HG03280 (cell line): ENCODE results near the gene SLC24A4.

ENCODE experiments used
- ATAC-seq: cut with Tn5 transposase; IDR thresholded peaks from one replicate; pipeline ENCODE4 v1.9.1; 2021; ENCODE audit warnings: mild to moderate bottlenecking, moderate library complexity; ENCODE audit not compliant: unreplicated experiment

SLC24A4 gene

GRCh38 chr14:92494512-92494911 is 171.5 kb downstream of the SLC24A4 start:
- ATAC-seq: no peak

- ATAC-seq: no peak
Measured at GRCh38 chr14:92495027-92495426, 172.1 kb downstream of the SLC24A4 start.

GRCh38 chr14:92496191-92496857 is 173.4 kb downstream of the SLC24A4 start:
- ATAC-seq: no peak

GRCh38 chr14:92497391-92497790 is 174.4 kb downstream of the SLC24A4 start:
- no peak for ATAC-seq

DNA sequence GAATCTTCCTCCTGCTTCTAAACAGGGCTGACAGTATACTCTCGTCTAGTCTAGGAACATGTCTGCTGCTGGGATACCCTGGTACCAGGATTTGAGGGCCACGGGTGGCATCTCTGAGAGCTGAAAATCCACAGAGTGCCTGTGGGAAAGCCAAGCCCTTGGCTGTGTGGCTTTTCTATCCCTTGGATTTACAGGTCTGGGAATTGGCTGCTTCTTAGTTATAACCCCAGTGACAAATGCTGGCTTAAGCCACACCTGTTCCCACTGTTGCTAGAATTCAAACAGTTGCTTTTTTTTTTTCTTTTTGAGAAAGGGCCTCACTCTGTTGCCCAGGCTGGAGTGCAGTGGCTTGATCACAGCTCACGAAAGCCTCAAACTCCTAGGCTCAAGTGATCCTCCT is 176.3 kb downstream of the SLC24A4 start:
- no peak for ATAC-seq

GRCh38 chr14:92500491-92500941 is 177.6 kb downstream of the SLC24A4 start:
- no peak for ATAC-seq

DNA sequence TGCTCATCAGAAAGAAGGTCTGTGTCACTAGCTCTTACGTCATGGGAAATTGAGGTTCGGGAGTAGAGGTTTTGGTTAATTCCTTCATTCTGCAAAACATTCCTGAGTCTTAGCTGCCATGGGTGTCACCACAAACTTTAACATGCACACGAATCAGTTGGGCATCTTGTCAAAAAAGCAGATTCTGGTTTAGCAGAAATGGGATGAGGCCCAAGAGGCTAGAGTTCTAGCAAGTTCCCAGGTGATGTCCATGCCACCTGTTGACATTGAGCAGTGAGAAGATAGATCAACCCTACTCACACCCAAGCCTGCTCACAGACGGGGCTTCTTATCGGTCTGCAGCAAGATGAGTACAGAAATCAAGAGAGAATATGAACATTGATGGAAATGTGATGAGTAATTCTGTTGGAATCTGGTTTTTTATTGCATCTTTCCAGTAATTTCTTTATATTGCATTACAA is 179.0 kb downstream of the SLC24A4 start:
- ATAC-seq: no peak

DNA sequence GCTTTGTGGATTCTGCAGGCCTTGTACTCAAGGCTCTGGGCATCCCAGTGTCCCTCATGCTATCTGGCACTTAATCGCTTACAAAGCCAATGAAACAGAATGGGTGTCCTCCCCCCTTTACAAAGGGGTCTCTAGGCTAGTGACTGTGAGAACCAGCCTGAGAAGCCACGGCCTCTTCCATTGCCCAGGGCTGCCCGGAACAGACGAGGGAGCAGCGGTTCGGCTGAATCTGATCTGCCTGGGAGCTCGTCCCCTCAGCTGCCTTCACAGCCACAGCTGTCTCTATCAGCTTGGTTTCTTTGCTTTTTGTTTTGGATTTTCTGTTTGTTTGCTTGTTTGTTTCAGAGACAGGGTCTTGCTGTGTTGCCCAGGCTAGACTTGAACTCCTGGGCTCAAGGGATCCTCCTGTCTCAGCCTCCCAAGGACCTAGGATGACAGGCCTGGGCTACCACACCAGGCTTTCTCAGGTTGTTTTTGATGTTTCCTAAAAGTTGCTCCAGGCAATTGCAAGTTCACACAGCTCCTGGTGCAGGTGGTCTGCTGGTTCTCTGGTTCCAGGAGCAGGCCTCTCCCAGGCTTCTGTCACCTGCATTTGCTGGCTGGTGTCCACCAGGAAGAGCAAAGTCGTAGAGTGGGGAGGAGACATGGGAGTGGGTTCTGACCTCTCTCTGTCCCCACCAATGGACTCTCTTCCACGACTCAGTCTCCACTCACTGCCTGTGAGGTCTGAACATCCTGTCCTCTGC is 179.7 kb downstream of the SLC24A4 start:
- ATAC-seq: no peak

- ATAC-seq: no peak
Measured at GRCh38 chr14:92503756-92504491, 181.0 kb downstream of the SLC24A4 start.

DNA sequence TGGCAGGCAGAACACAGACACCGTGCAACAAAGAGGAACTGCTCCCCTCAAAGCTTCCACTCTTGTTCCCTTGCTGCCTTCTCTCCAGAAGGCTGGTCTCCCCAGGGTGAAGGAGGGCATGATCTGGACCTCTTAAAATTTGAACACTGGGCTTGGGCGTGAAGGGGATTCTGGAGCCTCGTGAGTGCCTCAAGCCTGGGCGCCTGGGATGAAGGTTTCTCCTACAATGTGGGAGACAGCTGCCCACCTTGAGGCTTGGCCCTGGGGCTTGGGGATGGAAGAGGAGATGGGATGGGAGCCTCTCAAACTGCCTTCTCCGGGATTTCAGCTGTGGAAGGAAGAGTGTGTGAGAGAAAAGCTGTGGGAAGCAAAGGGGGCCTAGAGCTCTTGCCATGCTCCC is 182.9 kb downstream of the SLC24A4 start:
- no peak for ATAC-seq

DNA sequence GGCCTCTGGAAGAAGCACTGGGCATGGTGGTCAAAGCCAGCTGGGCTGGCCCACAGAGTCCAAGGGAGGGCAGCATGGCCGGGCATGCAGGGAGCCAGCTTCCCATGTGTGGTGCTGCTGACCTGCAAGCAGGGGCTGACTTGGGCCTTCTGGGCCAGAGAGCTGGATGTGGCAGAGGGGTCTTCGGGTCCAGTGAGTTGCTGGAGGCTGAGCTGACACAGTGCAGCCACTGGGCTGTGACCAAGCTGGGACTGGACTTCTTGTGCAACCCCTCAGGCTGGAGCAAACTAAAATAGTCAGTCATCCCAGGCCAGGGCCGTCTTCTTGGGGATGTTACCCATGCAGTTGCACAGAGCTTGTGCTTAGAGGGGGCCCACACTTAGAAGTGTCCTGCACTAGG is 183.3 kb downstream of the SLC24A4 start:
- no peak for ATAC-seq

DNA sequence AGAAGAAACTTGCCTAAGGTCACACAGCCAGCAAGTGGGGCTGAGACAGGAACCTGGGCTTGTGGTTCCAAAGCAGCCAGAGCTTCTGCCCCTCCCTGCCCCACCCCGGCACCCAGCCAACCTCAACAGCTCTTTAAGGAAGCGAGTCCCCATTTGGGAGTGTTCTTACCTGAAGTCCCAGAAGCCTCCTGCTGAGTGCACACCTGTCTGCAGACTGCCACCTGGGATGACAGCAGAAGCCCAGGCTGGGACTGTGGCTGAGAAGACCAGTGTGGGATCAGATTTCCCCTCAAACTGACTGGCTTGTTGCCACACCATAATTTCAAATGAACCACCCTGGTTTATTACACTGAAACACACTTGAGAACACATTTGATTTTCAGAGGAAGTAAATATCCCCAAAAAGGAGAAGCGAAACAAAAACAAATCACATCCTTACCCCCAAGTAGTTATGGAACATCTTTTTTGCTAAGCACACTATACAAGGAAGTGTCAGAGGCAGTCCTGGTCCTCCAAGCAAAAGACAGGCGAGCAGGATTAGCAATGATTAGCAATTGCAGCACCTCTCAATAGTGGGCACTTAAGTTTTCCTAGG is 184.3 kb downstream of the SLC24A4 start:
- no peak for ATAC-seq

- ATAC-seq: no peak
Measured at GRCh38 chr14:92510972-92511371, 188.0 kb downstream of the SLC24A4 start.

DNA sequence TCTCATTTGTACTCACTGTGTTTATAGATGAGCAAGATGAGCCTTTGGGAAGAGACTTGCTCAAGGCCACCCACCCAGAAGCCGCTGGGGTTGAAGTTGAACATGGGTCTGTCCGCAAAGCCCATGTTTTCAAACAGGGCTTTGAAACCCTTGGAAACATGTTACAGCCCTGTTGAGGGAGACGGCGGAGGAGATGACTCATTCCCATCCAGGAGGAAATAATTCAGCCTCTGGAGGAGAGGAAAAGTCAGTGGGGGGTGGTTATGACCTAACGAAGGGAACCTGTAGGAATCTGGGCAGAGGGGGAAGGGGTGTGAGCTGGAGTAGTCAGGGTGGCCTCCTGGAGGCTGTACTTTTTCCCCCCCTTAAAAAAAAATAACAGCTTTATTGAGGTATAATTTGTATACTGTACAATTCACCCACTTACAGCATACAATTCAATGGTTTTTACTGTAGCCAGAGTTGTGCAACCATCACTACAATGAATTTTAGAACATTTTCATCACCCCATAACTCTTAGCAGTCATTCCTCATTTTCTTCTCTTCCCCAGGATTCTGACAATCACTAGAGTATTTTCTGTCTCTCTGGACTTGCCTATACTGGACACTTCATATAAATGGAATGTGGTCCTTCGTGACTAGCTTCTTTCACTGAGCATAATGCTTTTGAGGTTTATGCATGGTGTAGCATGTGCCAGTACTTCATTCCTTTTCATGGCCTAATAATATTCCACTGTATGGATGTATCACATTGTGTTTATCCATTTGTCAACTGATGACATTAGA is 188.7 kb downstream of the SLC24A4 start:
- no peak for ATAC-seq

DNA sequence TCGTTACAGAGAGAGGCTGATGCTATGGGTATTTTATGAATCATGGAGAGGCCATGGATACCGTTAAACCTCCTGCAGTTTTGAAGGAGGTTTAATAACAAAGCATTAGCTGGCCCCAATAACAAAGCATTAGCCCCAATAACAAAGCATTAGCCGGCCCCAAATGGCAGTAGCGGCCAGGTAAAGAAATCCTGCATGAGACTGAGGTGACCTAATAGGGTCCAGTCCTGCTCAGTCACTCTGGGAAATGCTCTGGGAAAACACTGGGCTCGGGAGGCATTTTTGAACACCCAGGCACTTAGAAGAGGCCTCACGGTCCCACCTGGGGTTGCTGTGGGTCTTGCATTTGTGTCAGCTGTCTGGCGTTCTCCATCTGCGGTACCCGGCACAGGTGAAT is 189.8 kb downstream of the SLC24A4 start:
- no peak for ATAC-seq

DNA sequence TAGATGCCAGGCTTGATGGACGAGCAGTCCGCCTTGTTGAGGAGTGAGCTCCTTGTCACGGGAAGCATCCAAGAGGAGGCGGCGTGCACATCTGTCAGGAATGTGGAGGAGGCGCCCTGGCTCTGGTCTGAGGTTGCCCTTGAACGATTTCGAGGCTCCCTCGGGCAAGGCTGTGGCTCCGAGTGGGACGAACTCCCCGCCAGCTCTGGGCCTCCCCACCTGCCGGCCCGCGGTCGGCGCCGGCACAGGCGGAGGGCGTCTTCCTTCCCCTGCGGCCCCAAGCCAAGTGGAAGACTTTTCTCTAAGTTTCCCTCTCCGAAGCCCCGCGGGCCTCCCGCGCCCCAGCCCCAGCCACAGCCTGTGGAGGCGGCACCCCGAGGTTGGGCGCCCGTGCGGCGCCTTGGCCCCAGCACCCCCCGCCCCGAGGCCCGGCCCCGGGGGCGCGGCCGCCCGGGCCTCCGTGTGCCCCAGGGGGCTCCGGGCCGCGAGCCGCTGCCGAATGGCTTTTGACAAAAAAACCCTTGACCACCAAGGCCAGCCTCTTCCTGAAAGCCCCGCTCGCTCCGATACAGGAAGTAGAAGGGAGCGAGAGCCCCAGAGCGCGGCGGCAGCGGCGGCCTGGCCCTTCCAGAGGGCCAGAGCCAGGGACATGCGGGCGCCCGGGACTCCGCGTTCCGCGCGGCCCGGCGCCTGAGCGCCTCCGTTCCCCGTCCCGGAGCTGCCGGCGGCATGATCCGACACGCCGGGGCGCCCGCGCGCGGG is 190.4 kb downstream of the SLC24A4 start, which contains the start of gene RIN3:
Gene RIN3, plus strand, starts transcription at position 578 of the 762 bp plus-strand sequence. Its CDS starts 152 bp downstream, at position 730.
- ATAC-seq: peak; percentile 65

DNA sequence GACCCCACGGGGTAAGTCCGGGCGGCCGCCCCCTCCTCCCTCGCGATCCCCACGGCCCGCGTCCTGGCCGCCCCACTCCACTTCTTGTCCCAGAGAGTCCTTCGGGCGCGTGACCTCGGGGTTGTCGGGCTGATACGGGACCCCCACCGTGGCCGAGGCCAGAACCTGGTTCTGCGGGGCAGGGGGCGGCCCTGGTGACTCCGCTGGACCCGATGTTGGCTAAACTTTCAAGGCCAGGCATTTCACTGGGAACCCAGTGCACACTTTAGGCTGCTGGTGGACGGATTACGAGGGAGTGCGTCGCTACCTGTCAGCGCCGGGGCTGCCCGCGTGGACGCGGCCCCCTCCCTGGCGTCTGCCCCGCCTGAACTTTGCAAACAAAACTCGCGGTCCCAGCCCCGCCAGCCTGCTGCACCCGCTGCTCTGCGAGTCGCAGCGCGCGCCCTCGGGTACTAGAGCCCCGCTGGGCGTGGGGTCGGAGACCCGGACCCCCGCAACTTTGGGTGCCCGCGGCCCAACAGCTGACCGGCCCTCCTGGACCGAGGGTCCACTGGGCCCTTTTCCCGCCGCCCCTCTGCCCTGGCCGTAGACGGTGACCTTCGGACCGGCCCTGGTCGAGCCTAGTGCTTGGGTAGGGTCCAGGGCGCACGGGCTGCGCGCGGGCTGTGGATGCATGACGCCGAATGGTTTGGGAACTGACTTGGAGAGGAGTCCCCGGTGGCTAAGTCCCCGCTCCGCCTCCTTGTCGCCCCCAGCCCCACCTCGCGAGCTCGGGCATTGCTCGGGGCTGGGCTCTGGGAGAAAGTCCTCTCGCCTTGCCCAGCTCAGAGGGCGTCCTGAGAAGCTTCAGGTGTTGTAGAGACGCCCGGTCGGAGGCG is 191.2 kb downstream of the SLC24A4 start:
- peak; percentile 37 for ATAC-seq

DNA sequence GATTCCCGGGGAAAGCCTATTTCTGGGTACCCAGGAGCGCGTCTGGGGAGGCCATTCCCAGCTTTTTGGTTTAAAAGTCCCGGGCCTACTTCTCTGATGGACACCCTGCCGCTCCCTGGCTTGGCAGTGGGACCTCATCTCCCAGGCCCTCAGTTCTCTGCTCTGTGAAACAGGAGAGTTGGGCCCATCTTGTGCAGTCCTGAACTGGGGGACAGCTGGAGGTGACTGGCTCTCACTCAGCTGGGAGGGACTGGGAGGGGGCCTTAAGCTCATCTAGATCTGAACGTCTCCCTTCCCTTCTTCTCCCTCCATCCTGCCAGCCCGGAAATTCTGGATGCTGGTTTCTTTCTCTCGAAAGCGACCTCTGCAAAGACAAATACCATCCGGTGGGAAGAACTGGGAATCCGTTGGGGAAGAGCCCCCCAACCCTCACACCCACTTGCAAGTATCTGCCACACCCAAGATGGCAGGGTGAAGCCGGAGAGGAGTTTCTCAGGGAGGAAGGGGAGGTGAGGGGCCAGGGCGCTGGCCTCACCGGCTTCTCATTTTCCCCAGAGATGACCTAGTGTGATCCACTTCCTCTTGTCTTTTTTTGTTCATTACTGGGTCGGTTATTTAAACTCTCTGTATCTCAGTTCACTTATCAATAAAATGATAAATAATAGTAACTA is 192.0 kb downstream of the SLC24A4 start:
- no peak for ATAC-seq
